Endothelial cell of umbilical vein (primary cell): ENCODE data around the gene GRID1. TPM values are rescaled to one million over a fixed set of nuclear protein-coding genes. Genes with fewer than 3 reads are reported as not detected.

Experiments
- BruUV-seq: library from RNA; stranded (reverse); fragments of 400-500 nt; replicated peaks from 2 replicates; lab custom pipeline; 2021; lab: Mats Ljungman, UMichigan
- CTCF ChIA-PET: fragments of 300-600, 350-600 bp; sonication (Branson Sonifier 250); formaldehyde crosslinking; loops from one replicate; lab custom pipeline; 2021; ENCODE audit warnings: antibody characterized with exemption, inconsistent platforms; lab: Charles Lee
- POLR2A ChIA-PET: fragments of 300-600, 350-600 bp; sonication (Branson Sonifier 250); formaldehyde crosslinking; loops from one replicate; lab custom pipeline; 2021; ENCODE audit warnings: antibody characterized with exemption, inconsistent platforms; lab: Charles Lee
- DNase-seq: peaks from one replicate; pipeline ENCODE4 v3.0.0-alpha.2; 2011; ENCODE audit warnings: low read depth, low spot score
- FAIRE-seq: peaks from 2 replicates; lab custom pipeline; 2011; peaks lifted over from hg19 to GRCh38; lab: Jason Lieb, UNC
- H2AFZ ChIP-seq: 2 replicates; pipeline ENCODE4 v1.6.0; 2012; ENCODE audit warnings: low read depth, low read length, control low read depth, inconsistent platforms
- H3K27ac ChIP-seq: 2 replicates; pipeline ENCODE4 v1.5.1; 2011; ENCODE audit warnings: low read depth, mild to moderate bottlenecking, control low read depth, low read length, moderate library complexity; ENCODE audit not compliant: insufficient read depth
- H3K27me3 ChIP-seq, 2 experiments: 2 replicates each; pipeline versions ENCODE4 v1.6.0 to v1.6.1; 2011; ENCODE audit warnings: low read length in 2 of 2, mixed read lengths in 1 of 2; ENCODE audit not compliant: control insufficient read depth in 2 of 2, insufficient read depth in 2 of 2
- H3K36me3 ChIP-seq, 2 experiments: 2 replicates in 1 of 2; 3 replicates in 1 of 2; pipeline ENCODE4 v1.5.1; 2011; ENCODE audit warnings: low read length in 2 of 2, mild to moderate bottlenecking in 1 of 2, moderate library complexity in 1 of 2; ENCODE audit not compliant: control insufficient read depth in 2 of 2, insufficient read depth in 2 of 2; ENCODE audit errors: extremely low read depth in 1 of 2
- H3K4me1 ChIP-seq: 3 replicates; pipeline ENCODE4 v1.5.1; 2011; ENCODE audit warnings: mild to moderate bottlenecking, low read length; ENCODE audit not compliant: control insufficient read depth, insufficient read depth; ENCODE audit errors: extremely low read depth
- H3K4me2 ChIP-seq: 2 replicates; pipeline ENCODE4 v1.6.1; 2011; ENCODE audit warnings: low read length, control low read depth, mixed read lengths; ENCODE audit not compliant: insufficient read depth
- H3K4me3 ChIP-seq, 3 experiments: fragments of 200-600 bp in 1 of 3; sonication (generic), shearing (Covaris generic) in 1 of 3; replicated peaks in 1 of 3; 2 replicates each; pipeline ENCODE4 v1.5.1; 2011 to 2016; ENCODE audit warnings: control low read depth in 3 of 3, low read length in 3 of 3, mild to moderate bottlenecking in 2 of 3, inconsistent platforms in 1 of 3, low read depth in 1 of 3, moderate library complexity in 1 of 3; ENCODE audit not compliant: insufficient read depth in 1 of 3
- H3K79me2 ChIP-seq: 2 replicates; pipeline ENCODE4 v1.6.0; 2012; ENCODE audit warnings: low read length, inconsistent platforms; ENCODE audit not compliant: control insufficient read depth, insufficient read depth
- H3K9ac ChIP-seq: replicated peaks from 2 replicates; pipeline ENCODE3; 2011; ENCODE audit warnings: low read length, control low read depth; ENCODE audit not compliant: insufficient read depth; ENCODE audit errors: extremely low read depth
- H3K9me1 ChIP-seq: replicated peaks from 3 replicates; pipeline ENCODE4 v1.6.0; 2011; ENCODE audit warnings: mild to moderate bottlenecking, low read length; ENCODE audit not compliant: control insufficient read depth, insufficient read depth; ENCODE audit errors: extremely low read depth
- H3K9me3 ChIP-seq: replicated peaks from 2 replicates; pipeline ENCODE4 v1.5.1; 2012; ENCODE audit warnings: low read length, inconsistent platforms; ENCODE audit not compliant: control insufficient read depth, insufficient read depth
- H4K20me1 ChIP-seq: replicated peaks from 2 replicates; pipeline ENCODE3; 2011; ENCODE audit warnings: mild to moderate bottlenecking, low read length; ENCODE audit not compliant: control insufficient read depth, insufficient read depth; ENCODE audit errors: extremely low read depth
- CTCF ChIP-seq, 2 donors: IDR thresholded peaks; 1 replicate in 1 of 2; 2 replicates in 1 of 2; pipeline ENCODE4 v1.5.1; 2011; ENCODE audit warnings: low read length in 2 of 2, mild to moderate bottlenecking in 2 of 2, moderate library complexity in 2 of 2, control low read depth in 1 of 2, inconsistent platforms in 1 of 2, low read depth in 1 of 2; ENCODE audit not compliant: insufficient read depth in 1 of 2; ENCODE audit errors: extremely low read depth in 1 of 2
- EZH2 ChIP-seq: IDR thresholded peaks from 2 replicates; pipeline ENCODE4 v1.6.1; 2012; ENCODE audit warnings: borderline replicate concordance, low read depth, mild to moderate bottlenecking, moderate library complexity, low read length, inconsistent platforms; ENCODE audit not compliant: severe bottlenecking
- FOS ChIP-seq: IDR thresholded peaks from 2 replicates; pipeline ENCODE4 v1.6.1; 2011; ENCODE audit warnings: mild to moderate bottlenecking, low read length, moderate library complexity, borderline replicate concordance; ENCODE audit not compliant: insufficient read depth
- GATA2 ChIP-seq: IDR thresholded peaks from 2 replicates; pipeline ENCODE4 v1.7.0; 2011; ENCODE audit warnings: low read depth, mild to moderate bottlenecking, moderate library complexity, mixed read lengths, low read length; ENCODE audit not compliant: insufficient read length, insufficient read depth
- JUN ChIP-seq: IDR thresholded peaks from 2 replicates; pipeline ENCODE4 v1.6.1; 2011; ENCODE audit warnings: borderline replicate concordance, low read depth; ENCODE audit not compliant: insufficient read length, insufficient read depth
- MAX ChIP-seq: IDR thresholded peaks from 2 replicates; pipeline ENCODE4 v1.6.1; 2011; ENCODE audit not compliant: insufficient read depth, insufficient read length
- MYC ChIP-seq: IDR thresholded peaks from one replicate; pipeline ENCODE4 v1.6.1; 2011; ENCODE audit warnings: mild to moderate bottlenecking, low read depth, low read length
- POLR2A ChIP-seq: IDR thresholded peaks from 2 replicates; pipeline ENCODE4 v1.6.1; 2012; ENCODE audit warnings: low read depth, mild to moderate bottlenecking, control low read depth, low read length
- POLR2AphosphoS5 ChIP-seq: IDR thresholded peaks from 2 replicates; pipeline ENCODE4 v1.6.1; 2012; ENCODE audit warnings: low read depth, mild to moderate bottlenecking, control low read depth, low read length, moderate library complexity; ENCODE audit not compliant: insufficient read depth
- dilution Hi-C: fragments of 300-500 bp; cut with MboI; formaldehyde crosslinking; loops from one replicate; pipeline ENCODE4 v1.15.0; 2019; ENCODE audit warnings: low sequenced_read_pairs; ENCODE audit not compliant: extremely low pct_ligation_motif_present
- intact Hi-C: fragments of 100-400 bp; cut with micrococcal nuclease; formaldehyde crosslinking; loops from one replicate; pipeline ENCODE4 v1.10.0; 2022
- polyA plus RNA-seq, 4 experiments: library from polyadenylated mRNA; depleted of rRNA in 3 of 4; stranded (reverse) in 3 of 4; unstranded in 1 of 4; fragments of >200 nt; gene quantifications; 2 replicates each; pipeline versions ENCODE4 v1.2.1 to v1.2.3, GENCODE V29; 2011 to 2012; ENCODE audit warnings: missing spikeins in 1 of 4
- total RNA-seq: library from RNA; stranded (reverse); gene quantifications from 2 replicates; pipeline ENCODE4 v1.2.3, GENCODE V29; 2021

GRID1 gene
- total and polyA plus RNA-seq, 2 donors (not counting 3 experiments of a cell fraction or from before 2014, with no cell fraction given), result not detected

- Histone ChIP-seq H3K9me1 (no peaks in the 10 kb centered on the region), H3K27me3 (no peaks in the 10 kb centered on the region), H3K27ac (no peak overlapping the region), H3K9me3 (peaks cover 3% of the 10 kb centered on the region), H4K20me1 (no peaks in the 10 kb centered on the region), H3K4me3 (no peak overlapping the region), H2AFZ (no peak overlapping the region), H3K9ac (no peak overlapping the region), H3K4me1 (no peaks in the 10 kb centered on the region), H3K36me3 (no peaks in the 10 kb centered on the region), H3K79me2 (no peaks in the 10 kb centered on the region), H3K4me2 (no peak overlapping the region)
- FAIRE-seq (no peak), DNase-seq (no peak)
- no peak for TF ChIP-seq JUN
- TF ChIP-seq POLR2A, result no peak
- no peak for TF ChIP-seq MAX
- TF ChIP-seq POLR2AphosphoS5, result no peak
- TF ChIP-seq EZH2, result no peak
- TF ChIP-seq MYC, result no peak
- TF ChIP-seq GATA2, result no peak
- TF ChIP-seq CTCF (IDR thresholded peaks at IDR 0.05; ENCODE audit: extremely low read depth in 1 of 2, insufficient read depth in 1 of 2, low read depth in 1 of 2, low read length in 2 of 2), result no peak
- TF ChIP-seq FOS, result no peak
- dilution Hi-C loops, result no loop called here
- intact Hi-C loops, result no loop called here
- no TSS peak for BruUV-seq
- ChIA-PET POLR2A (no interaction called here), CTCF (no interaction called here)
Measured at GRCh38 chr10:86034710-86035109, 331.9 kb downstream of the GRID1 start.
